PC-9 (cell line): ENCODE results near the gene CLTCL1.

Experiments
- EZH2 ChIP-seq: fragments of 200-600 bp; sonication (generic); IDR thresholded peaks from 2 replicates; pipeline ENCODE4 v1.8.0; 2017; ENCODE audit warnings: antibody characterized with exemption, low read depth
- TF ChIP-seq, protein P1 (sequence below): fragments of 200-600 bp; sonication (generic); conservative IDR thresholded peaks from 2 replicates; pipeline ENCODE4 v1.6.1; 2017; ENCODE audit warnings: mixed run types, antibody characterized with exemption, mild to moderate bottlenecking, moderate library complexity

- TF ChIP-seq, protein P1, sequence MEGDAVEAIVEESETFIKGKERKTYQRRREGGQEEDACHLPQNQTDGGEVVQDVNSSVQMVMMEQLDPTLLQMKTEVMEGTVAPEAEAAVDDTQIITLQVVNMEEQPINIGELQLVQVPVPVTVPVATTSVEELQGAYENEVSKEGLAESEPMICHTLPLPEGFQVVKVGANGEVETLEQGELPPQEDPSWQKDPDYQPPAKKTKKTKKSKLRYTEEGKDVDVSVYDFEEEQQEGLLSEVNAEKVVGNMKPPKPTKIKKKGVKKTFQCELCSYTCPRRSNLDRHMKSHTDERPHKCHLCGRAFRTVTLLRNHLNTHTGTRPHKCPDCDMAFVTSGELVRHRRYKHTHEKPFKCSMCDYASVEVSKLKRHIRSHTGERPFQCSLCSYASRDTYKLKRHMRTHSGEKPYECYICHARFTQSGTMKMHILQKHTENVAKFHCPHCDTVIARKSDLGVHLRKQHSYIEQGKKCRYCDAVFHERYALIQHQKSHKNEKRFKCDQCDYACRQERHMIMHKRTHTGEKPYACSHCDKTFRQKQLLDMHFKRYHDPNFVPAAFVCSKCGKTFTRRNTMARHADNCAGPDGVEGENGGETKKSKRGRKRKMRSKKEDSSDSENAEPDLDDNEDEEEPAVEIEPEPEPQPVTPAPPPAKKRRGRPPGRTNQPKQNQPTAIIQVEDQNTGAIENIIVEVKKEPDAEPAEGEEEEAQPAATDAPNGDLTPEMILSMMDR: no peak
- no peak for TF ChIP-seq EZH2
Measured at GRCh38 chr22:19225560-19225959, 66.0 kb downstream of the CLTCL1 start.
